Neural progenitor cell (in vitro differentiated cells): Measurements from ENCODE around the gene DPT. TPM values are rescaled to one million over a fixed set of nuclear protein-coding genes. Genes with fewer than 3 reads are reported as not detected.

Source experiments
- DNase-seq: peaks from one replicate; pipeline ENCODE4 v3.0.0-alpha.2; 2016; ENCODE audit warnings: low spot score
- H2AFZ ChIP-seq: fragments of 200-600 bp; sonication (generic); replicated peaks from 2 replicates; pipeline ENCODE4 v1.6.1; 2016; ENCODE audit warnings: antibody characterized with exemption
- H3F3A ChIP-seq: fragments of 200-600 bp; sonication (generic); 2 replicates; pipeline ENCODE4 v1.6.1; 2016; ENCODE audit warnings: antibody characterized with exemption, low read depth
- H3K27ac ChIP-seq: fragments of 200-600 bp; sonication (generic); 2 replicates; pipeline ENCODE4 v1.5.1; 2016; ENCODE audit warnings: mild to moderate bottlenecking
- H3K27me3 ChIP-seq: fragments of 200-600 bp; sonication (generic); 2 replicates; pipeline ENCODE4 v1.6.1; 2016; ENCODE audit warnings: mild to moderate bottlenecking, moderate library complexity
- H3K36me3 ChIP-seq: fragments of 200-600 bp; sonication (generic); 2 replicates; pipeline ENCODE4 v1.5.1; 2016
- H3K4me1 ChIP-seq: fragments of 200-600 bp; sonication (generic); 2 replicates; pipeline ENCODE4 v1.6.1; 2016; ENCODE audit warnings: mixed run types
- H3K4me2 ChIP-seq: fragments of 200-600 bp; sonication (generic); 2 replicates; pipeline ENCODE4 v1.6.1; 2016
- H3K4me3 ChIP-seq: fragments of 200-600 bp; sonication (generic); 2 replicates; pipeline ENCODE4 v1.5.1; 2016
- H3K79me2 ChIP-seq: fragments of 200-600 bp; sonication (generic); 2 replicates; pipeline ENCODE4 v1.6.1; 2016; ENCODE audit warnings: low read depth
- H3K9ac ChIP-seq: fragments of 200-600 bp; sonication (generic); 2 replicates; pipeline ENCODE4 v1.6.1; 2016
- H3K9me3 ChIP-seq: fragments of 200-600 bp; sonication (generic); 2 replicates; pipeline ENCODE4 v1.5.1; 2016; ENCODE audit warnings: low read depth
- H4K20me1 ChIP-seq: fragments of 200-600 bp; sonication (generic); 2 replicates; pipeline ENCODE4 v1.6.1; 2016; ENCODE audit warnings: low read depth
- H3K27ac Mint-ChIP-seq: 3 replicates; pipeline ENCODE4 v1.8.0; 2021; ENCODE audit warnings: mixed read lengths
- H3K27me3 Mint-ChIP-seq: 2 replicates; pipeline ENCODE4 v1.8.0; 2022; ENCODE audit warnings: low read depth, mild to moderate bottlenecking, inconsistent platforms, moderate library complexity, mixed read lengths; ENCODE audit not compliant: insufficient read depth
- H3K36me3 Mint-ChIP-seq: 3 replicates; pipeline ENCODE4 v1.8.0; 2021; ENCODE audit warnings: mixed read lengths
- H3K4me1 Mint-ChIP-seq: 3 replicates; pipeline ENCODE4 v1.8.0; 2021; ENCODE audit warnings: mixed read lengths
- H3K4me3 Mint-ChIP-seq: 3 replicates; pipeline ENCODE4 v1.8.0; 2021; ENCODE audit warnings: mild to moderate bottlenecking, moderate library complexity, mixed read lengths
- H3K9me3 Mint-ChIP-seq: 3 replicates; pipeline ENCODE4 v1.8.0; 2020; ENCODE audit warnings: mixed read lengths
- EZH2 ChIP-seq: fragments of 200-600 bp; sonication (generic); IDR thresholded peaks from 2 replicates; pipeline ENCODE4 v1.6.1; 2017; ENCODE audit warnings: antibody characterized with exemption, mild to moderate bottlenecking, moderate library complexity
- EZH2phosphoT487 ChIP-seq: fragments of 200-600 bp; sonication (generic); IDR thresholded peaks from 2 replicates; pipeline ENCODE4 v1.6.1; 2017; ENCODE audit warnings: antibody characterized with exemption
- total RNA-seq: library from RNA; depleted of rRNA; stranded (reverse); fragments of >200 nt; gene quantifications from 2 replicates; pipeline ENCODE4 v1.2.3, GENCODE V29; 2015; ENCODE audit warnings: low replicate concordance
- TF ChIP-seq, protein P1 (sequence below): fragments of 200-600 bp; sonication (generic); IDR thresholded peaks from 2 replicates; pipeline ENCODE4 v1.5.1; 2017; ENCODE audit warnings: antibody characterized with exemption, mild to moderate bottlenecking

The DPT gene
- total RNA-seq, 1 donor from 2014 or later: not detected

DNA sequence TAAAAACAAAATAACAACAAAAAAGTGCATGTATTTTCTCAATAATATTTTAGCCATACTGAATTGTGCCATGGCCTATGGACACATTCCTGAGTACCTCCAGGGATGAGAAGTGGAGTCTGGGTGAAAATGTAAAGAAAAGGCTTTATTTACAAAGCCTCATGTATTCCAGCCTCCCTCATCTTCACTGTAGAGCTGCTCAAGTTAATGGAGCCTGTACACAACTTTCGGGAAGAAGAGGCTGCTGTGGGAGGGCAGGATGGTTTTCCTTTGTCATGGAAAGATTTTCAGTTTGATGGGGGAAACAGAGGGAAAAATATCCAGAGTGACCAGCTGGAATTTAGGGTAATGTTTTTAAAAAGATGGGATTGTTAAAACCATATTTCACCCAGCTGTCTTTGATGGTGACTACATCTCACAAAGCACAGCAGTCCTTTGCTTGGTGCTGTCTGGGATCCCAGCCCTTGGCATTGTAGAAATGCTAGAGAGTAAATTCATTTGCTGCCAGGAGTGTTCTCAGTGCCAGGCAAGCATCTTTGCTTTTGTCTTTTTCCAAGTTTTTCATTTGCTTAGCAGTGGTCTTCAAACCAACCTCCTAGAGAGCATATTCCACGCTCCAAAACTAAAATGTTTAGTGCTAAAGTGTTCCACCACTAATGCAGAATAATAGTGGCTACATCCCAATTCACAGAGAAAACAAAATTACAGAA, 54.9 kb downstream of the DPT start:
- Mint-ChIP-seq H3K27me3 (no peaks in the 10 kb centered on the region), H3K27ac (no peak overlapping the region), H3K36me3 (no peaks in the 10 kb centered on the region), H3K4me1 (peaks cover 3% of the 10 kb centered on the region), H3K4me3 (no peak overlapping the region), H3K9me3 (peaks cover 2% of the 10 kb centered on the region)
- Histone ChIP-seq H3K4me1 (peaks cover 18% of the 10 kb centered on the region), H3K9me3 (no peaks in the 10 kb centered on the region), H3K27ac (no peak overlapping the region), H3K9ac (no peak overlapping the region), H4K20me1 (no peaks in the 10 kb centered on the region), H3K79me2 (no peaks in the 10 kb centered on the region), H3K27me3 (no peaks in the 10 kb centered on the region), H3K36me3 (no peaks in the 10 kb centered on the region), H3K4me2 (no peak overlapping the region), H3F3A (peaks cover 8% of the 10 kb centered on the region), H2AFZ (peak overlapping the region; percentile 55), H3K4me3 (no peak overlapping the region)
- no peak for DNase-seq
- no peak for TF ChIP-seq EZH2phosphoT487
- TF ChIP-seq, protein P1, sequence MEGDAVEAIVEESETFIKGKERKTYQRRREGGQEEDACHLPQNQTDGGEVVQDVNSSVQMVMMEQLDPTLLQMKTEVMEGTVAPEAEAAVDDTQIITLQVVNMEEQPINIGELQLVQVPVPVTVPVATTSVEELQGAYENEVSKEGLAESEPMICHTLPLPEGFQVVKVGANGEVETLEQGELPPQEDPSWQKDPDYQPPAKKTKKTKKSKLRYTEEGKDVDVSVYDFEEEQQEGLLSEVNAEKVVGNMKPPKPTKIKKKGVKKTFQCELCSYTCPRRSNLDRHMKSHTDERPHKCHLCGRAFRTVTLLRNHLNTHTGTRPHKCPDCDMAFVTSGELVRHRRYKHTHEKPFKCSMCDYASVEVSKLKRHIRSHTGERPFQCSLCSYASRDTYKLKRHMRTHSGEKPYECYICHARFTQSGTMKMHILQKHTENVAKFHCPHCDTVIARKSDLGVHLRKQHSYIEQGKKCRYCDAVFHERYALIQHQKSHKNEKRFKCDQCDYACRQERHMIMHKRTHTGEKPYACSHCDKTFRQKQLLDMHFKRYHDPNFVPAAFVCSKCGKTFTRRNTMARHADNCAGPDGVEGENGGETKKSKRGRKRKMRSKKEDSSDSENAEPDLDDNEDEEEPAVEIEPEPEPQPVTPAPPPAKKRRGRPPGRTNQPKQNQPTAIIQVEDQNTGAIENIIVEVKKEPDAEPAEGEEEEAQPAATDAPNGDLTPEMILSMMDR: no peak
- no peak for TF ChIP-seq EZH2

DNA sequence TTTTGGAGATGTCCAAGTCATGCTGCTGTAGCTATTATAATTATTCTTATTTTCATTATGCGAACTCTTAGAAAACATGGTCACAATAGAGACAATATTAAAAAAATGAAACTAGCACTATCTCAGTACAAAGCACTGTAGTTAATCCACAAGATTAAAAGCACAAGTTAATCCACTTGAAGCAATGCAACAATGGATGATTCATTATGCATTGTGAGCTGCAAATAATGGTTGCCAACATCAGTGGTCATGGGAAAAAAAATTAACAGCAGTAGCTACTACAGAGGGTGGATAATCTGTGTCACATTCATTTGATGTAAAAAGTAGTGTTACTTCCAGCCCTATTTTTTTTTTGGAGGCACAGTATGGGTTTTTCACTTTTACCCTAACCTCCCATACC, 56.7 kb downstream of the DPT start:
- Histone ChIP-seq H3K36me3 (no peaks in the 10 kb centered on the region), H3K27ac (no peak overlapping the region), H3K4me3 (no peak overlapping the region), H3F3A (peaks cover 8% of the 10 kb centered on the region), H3K4me2 (no peak overlapping the region), H3K9me3 (no peaks in the 10 kb centered on the region), H3K9ac (no peak overlapping the region), H3K27me3 (no peaks in the 10 kb centered on the region), H3K79me2 (no peaks in the 10 kb centered on the region), H4K20me1 (no peaks in the 10 kb centered on the region), H3K4me1 (peaks cover 18% of the 10 kb centered on the region), H2AFZ (no peak overlapping the region)
- Mint-ChIP-seq H3K27me3 (no peaks in the 10 kb centered on the region), H3K4me1 (peaks cover 3% of the 10 kb centered on the region), H3K9me3 (peaks cover 2% of the 10 kb centered on the region), H3K27ac (no peak overlapping the region), H3K4me3 (no peak overlapping the region), H3K36me3 (no peaks in the 10 kb centered on the region)
- no peak for TF ChIP-seq EZH2
- TF ChIP-seq EZH2phosphoT487: no peak
- TF ChIP-seq, protein P1: no peak
- DNase-seq: no peak

DNA sequence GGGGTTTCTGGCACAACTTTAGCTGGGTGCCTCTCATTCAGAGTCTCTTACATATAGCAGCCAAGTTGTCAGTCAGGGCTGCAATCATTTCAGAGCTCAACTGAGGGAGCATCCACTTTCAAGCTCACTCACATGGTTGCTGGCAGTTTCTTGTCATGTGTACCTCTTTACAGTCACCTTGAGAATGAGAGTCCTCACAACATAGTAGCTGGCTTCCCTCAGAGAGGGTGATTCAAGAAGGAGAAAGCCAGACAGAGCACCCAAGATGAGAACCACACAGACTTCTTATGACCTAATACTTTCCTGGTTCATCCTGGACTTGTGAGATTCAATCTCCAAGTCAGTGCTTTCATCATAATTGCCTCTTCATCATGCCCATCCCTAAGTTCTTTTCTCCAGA, 57.2 kb downstream of the DPT start:
- H3K4me3 Mint-ChIP-seq: no peak overlapping the region
- Histone ChIP-seq H4K20me1 (no peaks in the 10 kb centered on the region), H3K4me2 (no peak overlapping the region), H3K36me3 (no peaks in the 10 kb centered on the region), H3F3A (peaks cover 8% of the 10 kb centered on the region), H3K27me3 (no peaks in the 10 kb centered on the region), H3K4me3 (no peak overlapping the region), H3K9ac (no peak overlapping the region), H3K27ac (no peak overlapping the region), H3K79me2 (no peaks in the 10 kb centered on the region), H3K4me1 (peaks cover 18% of the 10 kb centered on the region), H2AFZ (no peak overlapping the region), H3K9me3 (no peaks in the 10 kb centered on the region)
- no peak overlapping the region for H3K27ac Mint-ChIP-seq
- DNase-seq: no peak
- H3K27me3 Mint-ChIP-seq: no peaks in the 10 kb centered on the region
- TF ChIP-seq EZH2phosphoT487: no peak
- TF ChIP-seq, protein P1: no peak
- TF ChIP-seq EZH2: no peak
- peaks cover 3% of the 10 kb centered on the region for H3K4me1 Mint-ChIP-seq
- H3K36me3 Mint-ChIP-seq: no peaks in the 10 kb centered on the region
- peaks cover 2% of the 10 kb centered on the region for H3K9me3 Mint-ChIP-seq
